H9 (cell line): ENCODE data around the gene ZNF12. TPM values are rescaled to one million over a fixed set of nuclear protein-coding genes. Genes with fewer than 3 reads are reported as not detected.

Source experiments
- DNase-seq: peaks from one replicate; pipeline ENCODE4 v3.0.0-alpha.2; 2017
- H2AFZ ChIP-seq: one replicate; pipeline ENCODE4 v1.6.1; 2013; ENCODE audit warnings: mild to moderate bottlenecking, low read length, control low read depth, moderate library complexity
- H2AK5ac ChIP-seq: 2 replicates; pipeline ENCODE4 v1.6.1; 2013; ENCODE audit warnings: low read length, control low read depth, mixed read lengths; ENCODE audit not compliant: insufficient read length
- H2BK120ac ChIP-seq: one replicate; pipeline ENCODE4 v1.6.1; 2013; ENCODE audit warnings: low read depth, mild to moderate bottlenecking, low read length, control low read depth, inconsistent platforms; ENCODE audit not compliant: poor library complexity, severe bottlenecking
- H2BK12ac ChIP-seq: 2 replicates; pipeline ENCODE4 v1.6.1; 2013; ENCODE audit warnings: low read length, control low read depth, mixed read lengths, low read depth; ENCODE audit not compliant: insufficient read length
- H2BK15ac ChIP-seq: 2 replicates; pipeline ENCODE4 v1.6.1; 2013; ENCODE audit warnings: low read depth, low read length, control low read depth
- H2BK20ac ChIP-seq: one replicate; pipeline ENCODE4 v1.6.1; 2013; ENCODE audit warnings: low read depth, mild to moderate bottlenecking, low read length, control low read depth, inconsistent platforms; ENCODE audit not compliant: poor library complexity, severe bottlenecking
- H2BK5ac ChIP-seq: 2 replicates; pipeline ENCODE4 v1.6.1; 2013; ENCODE audit warnings: low read length, control low read depth, mixed read lengths; ENCODE audit not compliant: insufficient read length
- H3K14ac ChIP-seq: 2 replicates; pipeline ENCODE4 v1.6.1; 2013; ENCODE audit warnings: low read length, control low read depth; ENCODE audit not compliant: insufficient read depth
- H3K18ac ChIP-seq: 2 replicates; pipeline ENCODE4 v1.6.1; 2013; ENCODE audit warnings: low read depth, mild to moderate bottlenecking, mixed read lengths, low read length, control low read depth; ENCODE audit not compliant: insufficient read length
- H3K23ac ChIP-seq: 2 replicates; pipeline ENCODE4 v1.6.1; 2013; ENCODE audit warnings: low read length, control low read depth, mixed read lengths, low read depth; ENCODE audit not compliant: insufficient read length
- H3K23me2 ChIP-seq: 2 replicates; pipeline ENCODE4 v1.6.1; 2013; ENCODE audit warnings: low read depth, mild to moderate bottlenecking, mixed read lengths, low read length, control low read depth; ENCODE audit not compliant: insufficient read length, poor library complexity, severe bottlenecking
- H3K27ac ChIP-seq: 2 replicates; pipeline ENCODE4 v1.5.1; 2013; ENCODE audit warnings: low read length, control low read depth, mixed read lengths, low read depth; ENCODE audit not compliant: insufficient read length
- H3K27me3 ChIP-seq: 2 replicates; pipeline ENCODE4 v1.6.1; 2013; ENCODE audit warnings: low read length, control low read depth, inconsistent platforms; ENCODE audit not compliant: insufficient read depth
- H3K4ac ChIP-seq: 2 replicates; pipeline ENCODE4 v1.6.1; 2013; ENCODE audit warnings: low read depth, mild to moderate bottlenecking, control low read depth, inconsistent platforms, low read length, moderate library complexity
- H3K4me1 ChIP-seq: 2 replicates; pipeline ENCODE4 v1.6.1; 2013; ENCODE audit warnings: low read length, control low read depth, inconsistent platforms; ENCODE audit not compliant: insufficient read depth
- H3K4me2 ChIP-seq: 2 replicates; pipeline ENCODE4 v1.6.1; 2013; ENCODE audit warnings: low read length, control low read depth, mixed read lengths; ENCODE audit not compliant: insufficient read length, insufficient read depth
- H3K56ac ChIP-seq: 2 replicates; pipeline ENCODE4 v1.6.1; 2013; ENCODE audit warnings: low read depth, mild to moderate bottlenecking, mixed read lengths, low read length, control low read depth; ENCODE audit not compliant: insufficient read length
- H3K79me1 ChIP-seq: 2 replicates; pipeline ENCODE4 v1.6.1; 2013; ENCODE audit warnings: low read depth, mild to moderate bottlenecking, moderate library complexity, low read length, control low read depth, inconsistent platforms; ENCODE audit not compliant: insufficient read depth, poor library complexity, severe bottlenecking
- H3K79me2 ChIP-seq: 2 replicates; pipeline ENCODE4 v1.6.1; 2013; ENCODE audit warnings: low read length, control low read depth, inconsistent platforms; ENCODE audit not compliant: insufficient read depth
- H3K9ac ChIP-seq: 2 replicates; pipeline ENCODE4 v1.6.1; 2013; ENCODE audit warnings: low read length, control low read depth, mixed read lengths; ENCODE audit not compliant: insufficient read length; ENCODE audit errors: extremely low read depth
- H3K9me3 ChIP-seq: one replicate; pipeline ENCODE4 v1.6.1; 2013; ENCODE audit warnings: low read depth, low read length, inconsistent platforms; ENCODE audit not compliant: control insufficient read depth
- H3T11ph ChIP-seq: one replicate; pipeline ENCODE4 v1.6.1; 2013; ENCODE audit warnings: mild to moderate bottlenecking, low read length, control low read depth, inconsistent platforms
- H4K20me1 ChIP-seq: one replicate; pipeline ENCODE4 v1.6.1; 2013; ENCODE audit not compliant: control insufficient read depth, insufficient read length, insufficient read depth
- H4K5ac ChIP-seq: 2 replicates; pipeline ENCODE4 v1.6.1; 2013; ENCODE audit warnings: low read depth, mild to moderate bottlenecking, mixed read lengths, low read length, control low read depth; ENCODE audit not compliant: insufficient read length
- H4K8ac ChIP-seq: replicated peaks from 2 replicates; pipeline ENCODE4 v1.6.1; 2013; ENCODE audit warnings: low read length, control low read depth, mixed read lengths, low read depth; ENCODE audit not compliant: insufficient read length
- H4K91ac ChIP-seq: 2 replicates; pipeline ENCODE4 v1.6.1; 2013; ENCODE audit warnings: low read depth, mild to moderate bottlenecking, moderate library complexity, mixed read lengths, low read length, control low read depth; ENCODE audit not compliant: insufficient read length
- H3K27ac Mint-ChIP-seq, 3 experiments: 2 replicates in 2 of 3; 3 replicates in 1 of 3; pipeline ENCODE4 v1.8.0; 2020 to 2021; ENCODE audit warnings: mixed read lengths in 3 of 3, mild to moderate bottlenecking in 1 of 3, moderate library complexity in 1 of 3
- H3K27me3 Mint-ChIP-seq: 2 replicates; pipeline ENCODE4 v1.8.0; 2021; ENCODE audit warnings: low read depth, mild to moderate bottlenecking, moderate library complexity, mixed read lengths
- H3K36me3 Mint-ChIP-seq, 3 experiments: 2 replicates in 2 of 3; 3 replicates in 1 of 3; pipeline ENCODE4 v1.8.0; 2020 to 2021; ENCODE audit warnings: low read depth in 3 of 3, mixed read lengths in 3 of 3; ENCODE audit not compliant: insufficient read depth in 1 of 3
- H3K4me1 Mint-ChIP-seq, 2 experiments: 2 replicates each; pipeline ENCODE4 v1.8.0; 2020; ENCODE audit warnings: mixed read lengths in 2 of 2
- H3K4me3 Mint-ChIP-seq, 2 experiments: 2 replicates in 1 of 2; 3 replicates in 1 of 2; pipeline ENCODE4 v1.8.0; 2020 to 2021; ENCODE audit warnings: mild to moderate bottlenecking in 2 of 2, mixed read lengths in 2 of 2, moderate library complexity in 1 of 2
- H3K9me3 Mint-ChIP-seq, 2 experiments: 2 replicates in 1 of 2; 3 replicates in 1 of 2; pipeline ENCODE4 v1.8.0; 2020; ENCODE audit warnings: mild to moderate bottlenecking in 2 of 2, mixed read lengths in 2 of 2, moderate library complexity in 1 of 2
- CTCF ChIP-seq: fragments of 200-600 bp; sonication (generic); conservative IDR thresholded peaks from 3 replicates; pipeline ENCODE4 v1.8.0; 2021; ENCODE audit warnings: antibody characterized with exemption, mild to moderate bottlenecking
- WGBS: extraction: QIAGEN DNeasy Blood & Tissue Kit; methylation state at CpG from one replicate; pipeline ENCODE4 v1.1.7; 2013; ENCODE audit warnings: missing lambda C conversion rate, low lambda C conversion rate, mixed read lengths; ENCODE audit not compliant: insufficient read length; ENCODE audit errors: extremely low coverage; 5-methylcytosine and 5-hydroxymethylcytosine counted together
- total RNA-seq: library from RNA; stranded (reverse); gene quantifications from 2 replicates; pipeline ENCODE4 v1.2.1, GENCODE V29; 2021

ZNF12 gene
- total RNA-seq, 1 experiment from 2014 or later = 19.1 TPM

- Mint-ChIP-seq H3K4me1 (no peaks in the 10 kb centered on the region), H3K4me3 (no peak overlapping the region), H3K27ac (no peak overlapping the region), H3K27me3 (no peaks in the 10 kb centered on the region), H3K9me3 (peaks cover 0 to 4% of the 10 kb centered on the region in 2 experiments; a peak in 2 of 5 replicates), H3K36me3 (peaks cover 15 to 26% (median 20%) of the 10 kb centered on the region in 3 experiments)
- H2AK5ac ChIP-seq = no peak overlapping the region
- no peaks in the 10 kb centered on the region for H3K4me1 ChIP-seq
- H3K9ac ChIP-seq = no peak overlapping the region
- no peak overlapping the region for H3K4ac ChIP-seq
- DNase-seq = no peak
- H3K9me3 ChIP-seq = no peaks in the 10 kb centered on the region
- no peak overlapping the region for H2BK5ac ChIP-seq
- no peaks in the 10 kb centered on the region for H4K20me1 ChIP-seq
- no peaks in the 10 kb centered on the region for H3K23me2 ChIP-seq
- WGBS = no CpG with 5 or more reads among the region's 75 CpGs
- no peak overlapping the region for H2BK120ac ChIP-seq
- no peaks in the 10 kb centered on the region for H3K79me2 ChIP-seq
- H3K23ac ChIP-seq = no peak overlapping the region
- H4K5ac ChIP-seq = no peak overlapping the region
- H4K8ac ChIP-seq = no peak overlapping the region
- H3K14ac ChIP-seq = no peak overlapping the region
- H2BK12ac ChIP-seq = no peak overlapping the region
- no peak overlapping the region for H2BK20ac ChIP-seq
- H3T11ph ChIP-seq = no peak overlapping the region
- no peak for TF ChIP-seq CTCF
- H4K91ac ChIP-seq = no peak overlapping the region
- H2BK15ac ChIP-seq = no peak overlapping the region
- H3K18ac ChIP-seq = no peak overlapping the region
- H3K27me3 ChIP-seq = no peaks in the 10 kb centered on the region
- H3K56ac ChIP-seq = no peak overlapping the region
- no peaks in the 10 kb centered on the region for H3K79me1 ChIP-seq
- H3K4me2 ChIP-seq = no peak overlapping the region
- no peak overlapping the region for H2AFZ ChIP-seq
- H3K27ac ChIP-seq = no peak overlapping the region
Observed at GRCh38 chr7:6652446-6653011, 54.2 kb downstream of the ZNF12 start.
